Uterus (tissue), 4 donors: ENCODE results near the gene DTX4. TPM values are rescaled to one million over a fixed set of nuclear protein-coding genes. Genes with fewer than 3 reads are reported as not detected.
"Not testable (repeated sequence)": the region's sequence is repeated elsewhere in the genome, so short reads cannot be mapped to it uniquely, and the experiment has no call there.

Source experiments
- DNase-seq, 2 donors: peaks; one replicate each; pipeline ENCODE4 v3.0.0-alpha.2; 2019 to 2020
- H3K27ac ChIP-seq, 2 donors: fragments of 200-600 bp; sonication (generic); 1 replicate in 1 of 2; 2 replicates in 1 of 2; pipeline ENCODE4 v1.5.1; 2016 to 2018
- H3K27me3 ChIP-seq, 2 donors: fragments of 200-600 bp; sonication (generic); one replicate each; pipeline ENCODE4 v1.5.1; 2018 to 2019; ENCODE audit warnings: control low read depth in 1 of 2
- H3K36me3 ChIP-seq, 2 donors: fragments of 200-600 bp; sonication (generic); one replicate each; pipeline ENCODE4 v1.5.1; 2019; ENCODE audit warnings: control low read depth in 1 of 2
- H3K4me1 ChIP-seq, 2 donors: fragments of 200-600 bp; sonication (generic); one replicate each; pipeline ENCODE4 v1.5.1; 2018 to 2019; ENCODE audit warnings: control low read depth in 1 of 2
- H3K4me3 ChIP-seq, 2 donors: fragments of 200-600 bp; sonication (generic); 1 replicate in 1 of 2; 2 replicates in 1 of 2; pipeline ENCODE4 v1.5.1; 2018 to 2019; ENCODE audit warnings: mild to moderate bottlenecking in 1 of 2
- H3K9me3 ChIP-seq, 2 donors: fragments of 200-600 bp; sonication (generic); one replicate each; pipeline ENCODE4 v1.5.1; 2019; ENCODE audit warnings: control low read depth in 1 of 2
- POLR2A ChIP-seq, 2 donors: fragments of 450-650 bp; IDR thresholded peaks; one replicate each; pipeline ENCODE4 v1.6.1; 2016; ENCODE audit warnings: antibody characterized with exemption in 2 of 2, mild to moderate bottlenecking in 1 of 2, moderate library complexity in 1 of 2
- intact Hi-C: fragments of 100-400 bp; cut with DNase I; formaldehyde crosslinking; loops from one replicate; pipeline ENCODE4 v1.15.1; 2023; ENCODE audit warnings: low total_unique reads
- total RNA-seq, 4 donors: library from RNA; depleted of rRNA in 3 of 4; stranded (reverse); fragments of >200 nt in 3 of 4; gene quantifications; one replicate each; pipeline versions ENCODE4 v1.1.0 to v1.2.4, GENCODE V29; 2014 to 2023
- TF ChIP-seq, protein P1 (sequence below), 4 experiments: fragments of 200-600 bp in 2 of 4; fragments of 450-650 bp in 2 of 4; sonication (generic) in 2 of 4; IDR thresholded peaks; one replicate each; pipeline ENCODE4 v1.5.1; 2016 to 2019; ENCODE audit warnings: antibody characterized with exemption in 4 of 4, mild to moderate bottlenecking in 2 of 4, moderate library complexity in 1 of 4
- donor health status: DM: yes; HTN: yes; CAD: no.

Gene DTX4
- total RNA-seq, result 10 to 100 TPM in 1 of 4 donors, 1 to 10 TPM in 3; 3.2 to 17.8 (median 9.2) TPM

DNA sequence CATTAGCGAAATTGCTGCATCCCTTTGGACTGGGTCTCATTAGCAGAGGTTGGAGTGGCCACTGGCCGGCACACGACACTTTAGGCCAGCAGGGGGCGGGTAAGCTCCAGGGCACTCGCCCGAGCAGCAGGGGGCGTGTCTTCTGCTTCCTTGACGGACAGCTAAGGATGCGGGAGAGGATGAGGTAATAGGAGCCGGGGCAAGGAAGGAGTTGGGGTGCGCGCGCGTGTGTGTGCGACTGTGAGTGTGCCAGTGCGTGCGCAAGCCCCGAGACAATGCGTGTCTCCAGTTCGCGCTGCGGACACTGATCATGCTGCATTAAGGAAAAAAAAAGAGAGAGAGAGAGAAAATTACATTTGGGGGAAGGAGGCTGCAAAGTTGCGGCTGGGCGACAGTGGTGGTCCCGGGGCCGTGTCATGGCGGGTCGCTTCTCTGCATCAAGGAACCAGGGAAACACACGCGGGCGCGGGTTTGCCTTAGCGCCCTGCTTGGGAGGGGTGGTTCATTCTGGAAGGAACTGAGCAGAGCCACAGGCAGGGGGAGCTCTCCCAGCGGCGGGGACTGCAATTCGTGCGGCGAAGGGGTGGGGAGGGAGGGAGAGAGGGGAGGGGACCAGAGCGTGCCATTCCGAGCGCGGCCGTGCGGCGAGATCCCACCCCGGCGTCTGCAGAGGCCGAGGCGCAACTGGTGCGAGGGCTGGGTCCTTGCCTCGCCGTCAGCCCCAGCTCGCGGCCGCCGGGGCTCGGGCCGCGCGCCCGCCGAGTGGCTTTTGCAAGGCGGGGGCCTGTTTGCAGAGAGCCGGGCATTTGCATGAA, at the start of gene DTX4:
TSS of gene DTX4 (plus strand) at position 625 of the 815 bp plus-strand sequence. CDS start 464 bp downstream, outside the sequence.
- TF ChIP-seq POLR2A (IDR thresholded peaks at IDR 0.05), result no peak
- TF ChIP-seq, protein P1, sequence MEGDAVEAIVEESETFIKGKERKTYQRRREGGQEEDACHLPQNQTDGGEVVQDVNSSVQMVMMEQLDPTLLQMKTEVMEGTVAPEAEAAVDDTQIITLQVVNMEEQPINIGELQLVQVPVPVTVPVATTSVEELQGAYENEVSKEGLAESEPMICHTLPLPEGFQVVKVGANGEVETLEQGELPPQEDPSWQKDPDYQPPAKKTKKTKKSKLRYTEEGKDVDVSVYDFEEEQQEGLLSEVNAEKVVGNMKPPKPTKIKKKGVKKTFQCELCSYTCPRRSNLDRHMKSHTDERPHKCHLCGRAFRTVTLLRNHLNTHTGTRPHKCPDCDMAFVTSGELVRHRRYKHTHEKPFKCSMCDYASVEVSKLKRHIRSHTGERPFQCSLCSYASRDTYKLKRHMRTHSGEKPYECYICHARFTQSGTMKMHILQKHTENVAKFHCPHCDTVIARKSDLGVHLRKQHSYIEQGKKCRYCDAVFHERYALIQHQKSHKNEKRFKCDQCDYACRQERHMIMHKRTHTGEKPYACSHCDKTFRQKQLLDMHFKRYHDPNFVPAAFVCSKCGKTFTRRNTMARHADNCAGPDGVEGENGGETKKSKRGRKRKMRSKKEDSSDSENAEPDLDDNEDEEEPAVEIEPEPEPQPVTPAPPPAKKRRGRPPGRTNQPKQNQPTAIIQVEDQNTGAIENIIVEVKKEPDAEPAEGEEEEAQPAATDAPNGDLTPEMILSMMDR (IDR thresholded peaks at IDR 0.05), result peak; percentile 83 to 96 (median 91)

DNA sequence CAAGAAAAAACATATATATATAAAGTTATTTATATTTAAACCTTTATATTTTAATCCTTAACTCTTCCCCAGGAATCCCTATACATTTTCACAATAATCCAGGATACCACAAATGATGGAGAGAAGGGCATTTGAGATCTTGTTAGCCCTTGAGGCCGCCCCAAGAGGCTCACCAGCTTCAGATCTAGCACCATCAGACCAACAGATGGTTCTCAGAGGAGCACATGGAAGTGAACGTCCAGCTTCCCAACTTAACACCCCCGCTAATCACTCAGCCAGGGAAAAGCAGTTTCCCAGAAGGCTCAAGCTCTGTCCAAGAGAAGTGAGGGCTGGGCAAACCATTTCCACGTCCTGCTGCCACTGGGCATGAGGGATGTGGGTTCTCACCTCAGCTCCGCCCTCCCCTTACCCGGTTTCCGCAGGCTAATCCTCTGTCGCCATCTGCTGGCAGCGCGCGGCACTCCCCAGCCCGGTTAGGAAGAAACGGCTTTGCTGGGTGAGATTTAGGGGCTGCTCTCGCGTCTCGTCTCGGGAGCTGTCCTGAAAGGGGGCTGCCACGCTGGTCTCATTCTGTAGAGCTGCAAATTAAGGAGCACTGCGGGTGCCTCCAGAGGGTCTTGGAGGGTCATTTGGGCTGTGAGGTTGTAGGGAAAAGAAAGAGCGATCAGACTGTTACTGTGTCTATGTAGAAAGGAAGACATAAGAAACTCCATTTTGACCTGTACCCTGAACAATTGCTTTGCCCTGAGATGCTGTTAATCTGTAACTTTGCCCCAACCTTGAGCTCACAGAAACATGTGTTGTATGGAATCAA, 36.1 kb upstream of the DTX4 start:
- Histone ChIP-seq H3K27ac (no peak overlapping the region), H3K4me1 (no peaks in the 10 kb centered on the region), H3K9me3 (no peaks in the 10 kb centered on the region), H3K4me3 (no peak overlapping the region), H3K36me3 (no peaks in the 10 kb centered on the region), H3K27me3 (no peaks in the 10 kb centered on the region)
- intact Hi-C loops, result no loop called here
- DNase-seq, result peak; percentile 77 to 79
- TF ChIP-seq POLR2A (IDR thresholded peaks at IDR 0.05), result no peak
- TF ChIP-seq, protein P1 (IDR thresholded peaks at IDR 0.05), result peak; percentile 88 to 99 (median 93)

More for the DNA sequence above, at the start of gene DTX4:
- Histone ChIP-seq H3K27me3 (no peaks in the 10 kb centered on the region), H3K4me3 (peak within 1 kb of the TSS; percentile 65 to 86), H3K9me3 (no peaks in the 10 kb centered on the region), H3K27ac (peak within 1 kb of the TSS; percentile 77 to 89), H3K36me3 (no peaks in the 10 kb centered on the region), H3K4me1 (peaks cover 0 to 10% of the 10 kb centered on the region in 2 donors)
- intact Hi-C loops, result loop anchor here (5.0 to 10.0 kb wide), 2 partner anchors 36 to 113 kb away; no protein-coding TSS in a partner anchor
- peak; percentile 93 to 94 for DNase-seq

DNA sequence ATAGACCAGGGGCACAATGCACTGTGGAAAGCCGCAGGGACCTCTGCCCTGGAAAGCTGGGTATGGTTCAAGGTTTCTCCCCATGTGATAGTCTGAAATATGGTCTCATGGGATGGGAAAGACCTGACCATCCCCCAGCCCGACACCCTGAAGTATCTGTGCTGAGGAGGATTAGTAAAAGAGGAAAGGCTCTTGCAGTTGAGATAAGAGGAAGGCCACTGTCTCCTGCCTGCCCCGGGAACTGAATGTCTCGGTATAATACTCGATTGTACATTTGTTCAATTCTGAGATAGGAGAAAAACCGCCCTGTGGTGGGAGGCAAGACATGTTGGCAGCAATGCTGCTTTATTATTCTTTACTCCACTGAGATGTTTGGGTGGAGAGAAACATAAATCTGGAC, 35.4 kb upstream of the DTX4 start:
- H3K36me3 ChIP-seq, H3K27ac ChIP-seq, H3K9me3 ChIP-seq, DNase-seq, intact Hi-C loops, H3K4me1 ChIP-seq, H3K4me3 ChIP-seq, H3K27me3 ChIP-seq: not testable (repeated sequence)

DNA sequence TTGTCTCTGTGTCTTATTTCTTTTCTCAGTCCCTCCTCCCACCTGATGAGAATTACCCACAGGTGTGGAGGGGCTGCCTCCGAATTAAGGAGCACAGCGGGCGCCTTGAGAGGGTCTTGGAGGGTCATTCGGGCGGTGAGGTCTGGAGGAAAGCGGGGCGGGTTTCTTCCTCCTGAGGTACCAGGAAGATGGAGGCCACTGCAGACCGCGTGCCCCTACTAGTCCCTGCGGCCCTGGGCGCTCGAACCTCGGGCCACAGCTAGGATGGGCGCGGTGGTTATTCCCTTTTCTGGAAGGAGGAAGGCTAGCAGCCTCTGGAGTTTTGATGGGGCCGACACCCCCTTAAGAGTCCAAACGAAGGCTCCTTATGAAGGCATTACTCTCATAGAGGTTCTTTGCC, 34.7 kb upstream of the DTX4 start:
- intact Hi-C loops, result no loop called here
- no peaks in the 10 kb centered on the region for H3K9me3 ChIP-seq

DNA sequence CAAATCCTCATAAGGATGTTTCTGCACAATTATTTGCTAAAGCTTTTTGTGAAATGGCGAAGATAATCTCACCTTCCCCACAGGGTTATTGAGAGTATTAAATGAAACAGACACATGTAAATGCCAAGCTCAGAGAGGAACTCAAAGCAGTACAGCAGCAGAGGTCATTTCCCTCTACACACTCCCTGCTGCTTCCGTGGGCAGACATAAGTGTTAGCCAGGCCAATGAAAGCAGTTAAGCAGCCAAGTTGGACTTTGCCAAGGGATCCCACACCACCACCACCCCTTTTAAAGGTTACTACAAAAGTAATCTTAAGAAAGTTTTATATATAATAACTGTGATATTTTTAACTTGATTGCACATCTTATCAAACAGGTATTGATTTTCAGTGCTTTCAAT, 33.3 kb upstream of the DTX4 start:
- Histone ChIP-seq H3K4me1 (no peaks in the 10 kb centered on the region), H3K9me3 (no peaks in the 10 kb centered on the region)
- DNase-seq, result no peak

More for the DNA sequence above, 34.7 kb upstream of the DTX4 start:
- no peak for TF ChIP-seq POLR2A (IDR thresholded peaks at IDR 0.05)
- TF ChIP-seq, protein P1 (IDR thresholded peaks at IDR 0.05), result no peak
- Histone ChIP-seq H3K4me1 (no peaks in the 10 kb centered on the region), H3K27me3 (no peaks in the 10 kb centered on the region), H3K4me3 (no peak overlapping the region), H3K36me3 (no peaks in the 10 kb centered on the region), H3K27ac (no peak overlapping the region)
- DNase-seq, result no peak

More for the DNA sequence above, 33.3 kb upstream of the DTX4 start:
- H3K27ac ChIP-seq, result no peak overlapping the region
- no peaks in the 10 kb centered on the region for H3K27me3 ChIP-seq
- TF ChIP-seq POLR2A (IDR thresholded peaks at IDR 0.05), result no peak
- TF ChIP-seq, protein P1 (IDR thresholded peaks at IDR 0.05), result no peak
- H3K36me3 ChIP-seq, result no peaks in the 10 kb centered on the region
- intact Hi-C loops, result no loop called here
- H3K4me3 ChIP-seq, result no peak overlapping the region
